ENCODE measurements around the gene SH2D4B.
"Not testable (repeated sequence)": the region's sequence is repeated elsewhere in the genome, so short reads cannot be mapped to it uniquely, and the experiment has no call there.

SH2D4B gene

DNA sequence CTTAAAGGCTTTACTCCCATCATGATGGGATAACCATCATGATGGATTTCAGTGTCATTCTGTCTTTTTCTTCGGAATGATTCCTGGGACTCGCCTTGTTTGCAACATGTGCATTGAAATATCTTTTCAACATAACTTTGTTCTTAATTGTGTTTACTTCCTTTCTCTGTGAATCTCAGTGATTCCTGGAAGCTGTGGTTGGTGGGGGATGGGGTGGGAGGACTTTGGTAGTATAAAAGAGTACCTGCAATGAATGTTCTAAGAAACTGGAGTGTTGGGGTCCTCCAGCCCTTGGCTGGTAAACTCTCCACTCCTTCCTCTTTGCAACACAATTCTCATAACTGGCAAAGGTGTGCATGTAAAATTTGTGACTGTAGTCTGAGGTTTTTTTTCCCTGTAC lies 11.5 kb upstream of the SH2D4B start:
- DNase-seq, result no peak

DNA sequence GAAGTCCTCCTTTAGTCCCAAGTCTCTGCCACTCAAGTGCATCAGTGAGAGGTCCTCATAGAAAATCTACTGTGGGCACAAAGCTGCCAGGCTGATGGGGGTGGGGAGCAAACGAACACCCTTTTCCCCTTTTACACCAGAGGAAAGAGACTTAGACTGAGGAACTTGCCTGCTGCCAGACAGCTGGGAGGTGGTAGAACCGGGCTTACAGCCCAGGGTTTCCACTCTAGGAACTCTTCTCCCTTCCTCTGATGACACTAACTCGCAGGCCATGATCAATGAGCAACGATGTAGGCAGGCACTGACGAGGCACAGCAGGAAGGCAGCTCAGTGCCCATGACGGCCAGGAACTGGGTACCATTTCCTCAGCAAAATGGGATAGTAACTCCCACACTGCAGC lies 11.0 kb upstream of the SH2D4B start:
- no peak for DNase-seq

GRCh38 chr10:80528185-80528700 lies 9.5 kb upstream of the SH2D4B start:
- DNase-seq, result no peak

DNA sequence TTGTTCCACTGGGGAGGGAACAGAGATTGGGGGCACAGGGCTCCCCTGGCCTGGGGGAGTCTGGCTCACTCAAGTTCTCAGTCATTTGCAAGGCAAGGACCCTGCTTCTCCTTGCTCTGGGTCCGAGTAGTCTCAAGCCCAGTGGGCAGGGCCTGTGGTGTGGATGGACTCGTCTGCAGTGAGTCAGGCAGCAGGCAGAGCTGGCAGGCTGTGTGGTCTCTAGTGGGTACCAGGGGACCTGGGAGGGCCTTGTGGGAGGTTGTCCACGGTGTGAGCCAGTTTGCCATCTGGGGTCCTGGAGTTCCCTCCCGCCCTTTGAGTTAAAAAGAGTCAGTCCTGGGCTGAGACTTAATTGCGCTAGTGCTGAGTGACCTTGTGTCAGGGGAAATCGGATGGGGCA lies 8.8 kb upstream of the SH2D4B start:
- no peak for DNase-seq

GRCh38 chr10:80529604-80530003 lies 8.1 kb upstream of the SH2D4B start:
- peak; percentile 7 for DNase-seq

GRCh38 chr10:80530251-80530650 lies 7.5 kb upstream of the SH2D4B start:
- peak; percentile 18 for DNase-seq

GRCh38 chr10:80530816-80531215 lies 6.9 kb upstream of the SH2D4B start:
- no peak for DNase-seq

GRCh38 chr10:80532571-80532970 lies 5.1 kb upstream of the SH2D4B start:
- no peak for DNase-seq

DNA sequence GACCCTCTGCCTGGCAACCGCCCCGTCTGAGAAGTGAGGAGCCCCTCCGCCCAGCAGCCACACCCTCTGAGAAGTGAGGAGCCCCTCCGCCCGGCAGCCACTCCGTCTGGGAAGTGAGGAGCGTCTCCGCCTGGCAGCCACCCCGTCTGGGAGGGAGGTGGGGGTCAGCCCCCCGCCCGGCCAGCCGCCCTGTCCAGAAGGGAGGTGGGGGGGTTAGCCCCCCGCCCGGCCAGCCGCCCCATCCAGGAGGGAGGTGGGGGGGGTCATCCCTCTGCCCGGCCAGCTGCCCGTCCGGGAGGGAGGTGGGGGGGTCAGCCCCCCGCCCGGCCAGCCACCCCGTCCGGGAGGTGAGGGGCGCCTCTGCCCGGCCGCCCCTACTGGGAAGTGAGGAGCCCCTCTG lies 3.6 kb upstream of the SH2D4B start:
- not testable (repeated sequence) for DNase-seq

GRCh38 chr10:80534646-80535045 lies 3.1 kb upstream of the SH2D4B start:
- DNase-seq, result not testable (repeated sequence)

GRCh38 chr10:80535671-80536360 lies 1.9 kb upstream of the SH2D4B start:
- DNase-seq, result peak; percentile 53

DNA sequence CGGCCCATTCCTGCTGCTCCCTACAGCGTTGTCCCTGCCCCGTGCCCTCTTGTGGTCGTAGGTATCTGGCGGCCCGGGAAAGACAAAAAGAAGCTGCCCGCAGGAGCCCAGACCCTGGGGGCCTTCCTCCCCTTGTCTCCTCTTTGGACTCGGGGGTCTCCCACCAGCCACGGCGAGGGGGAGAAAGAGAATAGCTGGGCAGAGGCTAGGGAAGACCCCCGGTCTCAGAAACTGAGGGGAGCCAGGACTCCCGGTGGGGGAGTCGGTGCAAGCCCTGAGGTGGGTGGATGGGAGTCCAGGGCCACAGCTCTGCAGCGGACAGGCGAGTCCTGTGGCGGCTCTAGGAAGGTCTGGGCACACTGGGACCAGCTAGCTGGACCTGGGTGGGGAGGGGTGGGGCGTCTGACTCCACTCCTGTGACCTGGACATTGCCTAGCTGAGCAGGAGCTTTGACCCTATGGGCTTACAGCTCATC lies 1.3 kb upstream of the SH2D4B start:
- no peak for DNase-seq

- no peak for DNase-seq
These were observed 491 bp upstream of the SH2D4B start for GRCh38 chr10:80537086-80537735.

GRCh38 chr10:80538481-80539185 lies 931 bp downstream of the SH2D4B start:
- DNase-seq, result no peak

- DNase-seq, result no peak
These were observed 1.8 kb downstream of the SH2D4B start for GRCh38 chr10:80539421-80540031.

GRCh38 chr10:80540136-80540535 lies 2.4 kb downstream of the SH2D4B start:
- DNase-seq, result no peak

DNA sequence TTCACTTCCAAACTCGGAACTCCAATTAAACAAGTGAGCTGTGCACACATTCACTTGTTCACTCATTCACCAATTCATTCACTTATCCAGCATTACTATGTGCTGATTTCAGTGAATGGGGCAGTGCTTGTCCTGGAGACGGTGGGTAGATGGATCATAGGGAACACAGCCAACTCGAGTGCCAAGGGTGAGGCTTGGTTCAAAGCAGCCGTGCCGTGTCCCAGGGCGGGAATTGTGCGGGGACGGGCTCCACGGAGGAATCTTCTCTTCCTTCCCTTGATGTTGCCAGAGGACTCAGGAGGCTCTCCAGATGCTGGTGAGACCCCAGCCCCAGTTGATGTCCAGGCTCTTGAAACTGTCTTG lies 2.9 kb downstream of the SH2D4B start:
- no peak for DNase-seq

GRCh38 chr10:80540981-80541750 lies 3.5 kb downstream of the SH2D4B start:
- no peak for DNase-seq

DNA sequence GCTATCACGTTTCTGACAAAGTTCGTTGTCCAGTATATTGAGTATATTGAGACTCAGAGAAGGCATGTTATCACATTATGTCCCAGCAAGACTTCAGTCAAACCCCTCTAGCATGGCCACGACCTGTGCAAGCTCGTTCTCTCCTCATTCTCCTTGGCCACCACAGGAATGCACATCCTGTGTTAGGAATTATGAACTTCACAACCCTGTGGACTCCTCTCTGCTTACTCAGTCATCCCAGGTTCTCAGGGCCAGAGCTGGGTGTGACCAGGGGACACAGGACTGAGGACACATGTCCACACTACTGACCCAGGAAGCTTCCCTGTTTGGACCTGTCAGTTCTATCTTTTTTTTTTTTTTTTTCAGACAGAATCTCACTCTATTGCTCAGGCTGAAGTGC lies 4.4 kb downstream of the SH2D4B start:
- DNase-seq, result no peak

DNA sequence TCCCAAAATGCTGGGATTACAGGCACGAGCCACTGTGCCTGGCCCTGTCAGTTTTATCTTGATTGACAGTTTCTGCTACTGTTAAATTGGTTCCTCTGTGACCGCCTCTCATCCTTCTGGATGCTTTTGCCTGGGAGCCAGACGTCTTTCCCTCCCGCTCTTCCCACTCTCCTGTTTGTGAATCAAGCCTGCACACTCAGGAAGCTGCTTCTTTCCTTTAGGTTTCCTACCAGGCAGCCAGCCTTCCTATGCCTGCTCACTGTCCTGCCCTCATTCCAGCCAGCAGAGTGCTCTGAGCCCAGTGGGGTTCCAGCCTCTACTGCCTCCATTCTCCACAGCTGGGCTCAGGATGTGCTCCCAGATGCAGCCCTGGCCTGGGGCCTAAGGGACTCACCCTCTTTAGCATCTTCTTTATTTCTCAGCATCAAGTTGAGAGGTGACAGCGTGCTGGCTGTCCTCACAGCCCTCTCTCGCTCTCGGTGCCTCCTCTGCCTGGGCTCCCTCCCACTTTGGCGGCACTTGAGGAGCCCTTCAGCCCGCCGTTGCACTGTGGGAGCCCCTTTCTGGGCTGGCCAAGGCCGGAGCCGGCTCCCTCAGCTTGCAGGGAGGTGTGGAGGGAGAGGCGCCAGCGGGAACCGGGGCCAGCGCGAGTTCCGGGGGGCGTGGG lies 5.1 kb downstream of the SH2D4B start:
- DNase-seq, result no peak

DNA sequence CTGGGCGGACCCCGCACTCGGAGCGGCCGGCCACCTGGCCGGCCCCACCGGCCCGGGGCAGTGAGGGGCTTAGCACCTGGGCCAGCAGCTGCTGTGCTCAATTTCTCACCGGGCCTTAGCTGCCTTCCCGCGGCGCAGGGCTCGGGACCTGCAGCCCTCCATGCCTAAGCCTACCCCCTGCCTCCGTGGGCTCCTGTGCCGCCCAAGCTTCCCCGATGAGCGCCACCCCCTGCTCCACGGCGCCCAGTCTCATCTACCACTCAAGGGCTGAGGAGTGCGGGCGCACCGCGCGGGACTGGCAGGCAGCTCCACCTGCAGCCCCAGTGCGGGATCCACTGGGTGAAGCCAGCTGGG lies 5.6 kb downstream of the SH2D4B start:
- not testable (repeated sequence) for DNase-seq

DNA sequence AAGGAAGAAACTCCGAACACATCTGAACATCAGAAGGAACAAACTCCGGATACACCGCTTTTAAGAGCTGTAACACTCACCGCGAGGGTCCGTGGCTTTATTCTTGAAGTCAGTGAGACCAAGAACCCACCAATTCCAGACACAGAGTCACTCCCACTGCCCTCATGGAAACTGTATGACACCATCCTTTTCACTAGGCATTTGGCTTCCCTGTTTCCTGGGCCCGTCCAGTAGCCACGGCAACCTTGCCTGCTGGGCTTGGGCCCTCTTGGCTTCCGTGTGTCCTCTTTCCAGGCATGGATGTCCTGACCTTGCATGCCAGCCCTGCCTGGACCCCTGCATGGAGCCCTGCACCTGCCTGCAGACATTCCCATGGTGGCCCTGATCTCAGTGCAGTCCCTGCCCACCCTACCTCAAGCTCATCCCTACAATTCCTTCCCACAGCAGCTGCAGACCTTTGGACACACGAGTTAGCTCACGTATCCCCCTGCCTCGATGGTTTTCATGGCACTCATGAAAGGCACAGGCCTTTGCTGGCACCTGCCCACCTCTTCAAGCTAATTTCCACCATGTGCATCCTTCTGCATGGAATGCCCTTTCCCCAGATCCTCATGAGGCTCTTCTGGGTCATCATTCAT lies 6.7 kb downstream of the SH2D4B start:
- DNase-seq, result no peak

All from effector CD8-positive, alpha-beta T cell (primary cell).